Tibial artery (tissue), 4 donors: Measurements from ENCODE around the gene MAML2.

Experiments
- DNase-seq, 2 donors: peaks; one replicate each; pipeline ENCODE4 v3.0.0-alpha.2; 2019
- H3K27ac ChIP-seq, 2 donors: fragments of 200-600 bp; sonication (generic) in 1 of 2; 1 replicate in 1 of 2; 2 replicates in 1 of 2; pipeline ENCODE4 v1.5.1; 2018 to 2019; ENCODE audit warnings: mild to moderate bottlenecking in 1 of 2
- H3K27me3 ChIP-seq, 2 donors: fragments of 200-600 bp; sonication (generic) in 1 of 2; one replicate each; pipeline versions ENCODE4 v1.5.1 to v1.6.0; 2016 to 2019
- H3K36me3 ChIP-seq, 3 donors: fragments of 200-600 bp; sonication (generic) in 2 of 3; one replicate each; pipeline ENCODE4 v1.5.1; 2016 to 2019; ENCODE audit warnings: mild to moderate bottlenecking in 2 of 3
- H3K4me1 ChIP-seq, 4 donors: fragments of 200-600 bp; sonication (generic) in 2 of 4; 1 replicate in 3 of 4; 2 replicates in 1 of 4; pipeline ENCODE4 v1.5.1; 2016 to 2019
- H3K4me3 ChIP-seq, 2 donors: fragments of 200-600 bp; sonication (generic) in 1 of 2; 1 replicate in 1 of 2; 2 replicates in 1 of 2; pipeline ENCODE4 v1.5.1; 2018 to 2019; ENCODE audit warnings: mild to moderate bottlenecking in 2 of 2
- H3K9me3 ChIP-seq, 3 donors: fragments of 200-600 bp; sonication (generic) in 1 of 3; one replicate each; pipeline ENCODE4 v1.5.1; 2016 to 2019
- intact Hi-C: fragments of 100-400 bp; cut with DNase I; formaldehyde crosslinking; loops from one replicate; pipeline ENCODE4 v1.15.0; 2023; ENCODE audit warnings: low total_unique reads
- TF ChIP-seq, protein P1 (sequence below), 2 experiments: fragments of 200-600 bp in 1 of 2; fragments of 450-650 bp in 1 of 2; IDR thresholded peaks; one replicate each; pipeline ENCODE4 v1.5.1; 2017 to 2019; ENCODE audit warnings: antibody characterized with exemption in 2 of 2, mild to moderate bottlenecking in 1 of 2, moderate library complexity in 1 of 2

MAML2 gene

DNA sequence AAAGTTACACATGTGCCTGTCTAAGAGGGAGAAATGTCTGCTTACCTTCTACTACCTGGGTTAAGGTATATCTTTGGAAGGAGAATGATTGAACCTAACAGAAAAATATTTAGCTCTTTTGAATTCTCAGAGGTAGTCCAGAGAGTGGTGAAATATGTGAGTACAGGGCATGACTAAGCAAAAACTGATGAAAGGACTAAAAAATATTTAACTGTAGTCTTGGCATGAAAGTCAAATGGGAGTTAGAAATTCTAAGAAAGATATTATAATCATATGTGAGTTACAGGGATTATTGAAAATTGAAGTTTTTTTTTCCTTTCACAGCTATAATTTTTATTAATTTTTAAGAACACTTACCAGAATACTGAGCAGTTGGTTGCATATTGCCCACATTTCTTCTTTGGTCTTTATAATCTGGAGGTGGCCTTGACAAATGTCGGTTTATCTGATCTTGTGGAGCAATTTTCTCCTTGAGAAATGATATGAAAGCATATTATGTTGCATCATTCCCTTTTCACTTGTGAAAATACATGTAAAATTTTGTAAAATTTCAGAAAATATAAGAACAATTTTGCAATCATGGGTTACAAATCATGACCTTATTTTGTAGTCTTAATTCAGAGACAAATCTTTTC lies 357.7 kb downstream of the MAML2 start:
- intact Hi-C loops = no loop called here

DNA sequence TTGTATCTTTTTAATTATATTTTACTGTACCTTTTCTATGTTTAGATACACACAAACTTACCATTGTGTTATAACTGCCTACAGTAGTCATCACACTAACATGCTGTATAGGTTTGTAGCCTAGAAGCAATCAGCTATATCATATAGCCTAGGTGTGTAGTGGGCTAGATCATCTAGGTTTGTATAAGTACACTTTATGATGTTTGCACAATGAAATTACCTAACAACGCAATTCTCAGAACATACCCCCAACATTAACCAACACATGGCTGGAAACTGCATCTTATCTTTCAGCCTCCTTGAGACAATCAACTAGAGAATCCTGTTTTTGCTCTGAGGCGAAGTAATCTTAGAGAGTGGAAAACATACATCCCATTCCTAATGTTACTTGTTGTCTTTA lies 358.9 kb downstream of the MAML2 start:
- H3K4me1 ChIP-seq = no peaks in the 10 kb centered on the region
- no peaks in the 10 kb centered on the region for H3K27me3 ChIP-seq
- TF ChIP-seq, protein P1, sequence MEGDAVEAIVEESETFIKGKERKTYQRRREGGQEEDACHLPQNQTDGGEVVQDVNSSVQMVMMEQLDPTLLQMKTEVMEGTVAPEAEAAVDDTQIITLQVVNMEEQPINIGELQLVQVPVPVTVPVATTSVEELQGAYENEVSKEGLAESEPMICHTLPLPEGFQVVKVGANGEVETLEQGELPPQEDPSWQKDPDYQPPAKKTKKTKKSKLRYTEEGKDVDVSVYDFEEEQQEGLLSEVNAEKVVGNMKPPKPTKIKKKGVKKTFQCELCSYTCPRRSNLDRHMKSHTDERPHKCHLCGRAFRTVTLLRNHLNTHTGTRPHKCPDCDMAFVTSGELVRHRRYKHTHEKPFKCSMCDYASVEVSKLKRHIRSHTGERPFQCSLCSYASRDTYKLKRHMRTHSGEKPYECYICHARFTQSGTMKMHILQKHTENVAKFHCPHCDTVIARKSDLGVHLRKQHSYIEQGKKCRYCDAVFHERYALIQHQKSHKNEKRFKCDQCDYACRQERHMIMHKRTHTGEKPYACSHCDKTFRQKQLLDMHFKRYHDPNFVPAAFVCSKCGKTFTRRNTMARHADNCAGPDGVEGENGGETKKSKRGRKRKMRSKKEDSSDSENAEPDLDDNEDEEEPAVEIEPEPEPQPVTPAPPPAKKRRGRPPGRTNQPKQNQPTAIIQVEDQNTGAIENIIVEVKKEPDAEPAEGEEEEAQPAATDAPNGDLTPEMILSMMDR (IDR thresholded peaks at IDR 0.05) = no peak
- H3K36me3 ChIP-seq = peaks cover 20 to 61% (median 40%) of the 10 kb centered on the region in 3 donors
- no peak overlapping the region for H3K4me3 ChIP-seq
- intact Hi-C loops = no loop called here
- DNase-seq = no peak
- H3K9me3 ChIP-seq = no peaks in the 10 kb centered on the region
- no peak overlapping the region for H3K27ac ChIP-seq

More for the DNA sequence above, 357.7 kb downstream of the MAML2 start:
- H3K36me3 ChIP-seq = peaks cover 12 to 48% (median 37%) of the 10 kb centered on the region in 3 donors
- no peaks in the 10 kb centered on the region for H3K9me3 ChIP-seq
- TF ChIP-seq, protein P1 (IDR thresholded peaks at IDR 0.05) = no peak
- DNase-seq = no peak
- no peaks in the 10 kb centered on the region for H3K27me3 ChIP-seq
- no peak overlapping the region for H3K4me3 ChIP-seq
- H3K27ac ChIP-seq = no peak overlapping the region
- peaks cover 0 to 3% (median 1%) of the 10 kb centered on the region in 4 donors for H3K4me1 ChIP-seq

DNA sequence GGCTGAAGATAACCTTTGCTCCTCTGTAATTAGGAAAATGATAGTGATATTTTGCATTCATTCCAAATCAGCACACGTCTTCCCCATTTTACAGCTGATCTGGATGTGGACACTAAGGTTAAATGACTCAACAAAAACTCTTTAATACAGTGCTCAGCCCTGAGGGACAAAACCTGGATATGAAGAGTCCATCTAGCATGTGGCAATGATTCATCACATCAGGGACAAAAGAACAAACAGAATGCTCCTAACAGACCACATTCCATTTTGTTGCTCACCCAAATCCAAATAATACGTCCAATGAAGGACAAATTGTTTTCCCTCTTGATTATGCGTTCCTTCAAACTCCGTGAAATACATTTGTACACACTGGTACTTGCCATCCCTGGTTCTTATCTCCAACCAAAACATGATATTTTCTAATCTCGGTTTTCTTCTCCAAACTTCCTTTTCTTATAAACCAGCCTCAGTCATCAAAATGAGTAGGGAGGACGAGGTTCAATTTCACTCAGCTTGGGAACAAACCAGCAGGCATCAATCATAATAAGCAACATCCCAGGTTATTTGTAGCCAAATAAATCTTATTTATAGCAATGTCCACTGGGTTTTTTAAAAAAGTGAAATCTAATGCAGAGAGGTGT lies 365.3 kb downstream of the MAML2 start:
- Histone ChIP-seq H3K9me3 (no peaks in the 10 kb centered on the region), H3K27ac (no peak overlapping the region), H3K36me3 (peaks cover 22 to 44% (median 35%) of the 10 kb centered on the region in 3 donors), H3K4me1 (no peaks in the 10 kb centered on the region), H3K4me3 (no peak overlapping the region), H3K27me3 (no peaks in the 10 kb centered on the region)
- DNase-seq = no peak
- TF ChIP-seq, protein P1 (IDR thresholded peaks at IDR 0.05) = no peak
- intact Hi-C loops = no loop called here

DNA sequence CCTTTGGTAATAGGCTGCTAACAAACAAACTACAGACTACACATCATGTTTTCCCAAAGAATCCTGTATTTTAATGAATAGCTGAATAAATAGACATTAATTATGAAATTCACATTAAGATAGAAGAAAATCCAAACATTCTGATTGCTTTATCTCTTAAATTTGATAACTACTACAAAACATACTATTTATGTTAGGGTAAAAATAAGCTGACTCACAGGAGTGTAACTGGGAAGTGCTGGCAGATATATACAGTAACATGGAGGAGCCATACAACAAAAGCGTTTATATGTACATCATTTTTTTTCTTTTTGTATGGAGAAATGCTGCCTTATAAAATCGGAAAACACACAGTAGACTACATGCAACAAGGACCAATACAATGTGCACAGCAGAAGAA lies 366.4 kb downstream of the MAML2 start:
- intact Hi-C loops = no loop called here
- no peak for DNase-seq
- peaks cover 15 to 34% (median 27%) of the 10 kb centered on the region in 3 donors for H3K36me3 ChIP-seq
- no peaks in the 10 kb centered on the region for H3K27me3 ChIP-seq
- H3K9me3 ChIP-seq = no peaks in the 10 kb centered on the region
- no peak overlapping the region for H3K27ac ChIP-seq
- no peaks in the 10 kb centered on the region for H3K4me1 ChIP-seq
- H3K4me3 ChIP-seq = no peak overlapping the region
- TF ChIP-seq, protein P1 (IDR thresholded peaks at IDR 0.05) = no peak

DNA sequence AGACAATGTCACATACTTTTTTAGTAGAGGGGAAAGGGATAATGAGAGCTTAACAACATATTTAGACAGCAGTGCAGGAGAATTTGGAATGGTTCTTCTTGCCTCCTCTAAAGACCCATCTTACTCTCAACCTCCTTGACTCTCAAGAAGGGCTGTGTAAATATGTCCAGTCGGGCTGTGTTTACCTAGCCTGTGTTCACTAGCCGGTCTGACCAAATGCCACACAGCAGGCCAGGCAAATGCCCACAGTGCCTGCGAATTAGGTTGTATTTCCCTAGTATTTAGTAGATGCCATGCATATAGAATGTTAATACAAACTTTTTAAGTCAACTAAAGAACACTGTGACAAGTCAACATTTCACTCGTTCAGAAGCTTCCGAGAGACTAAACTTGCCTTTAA lies 367.7 kb downstream of the MAML2 start:
- intact Hi-C loops = no loop called here
- TF ChIP-seq, protein P1 (IDR thresholded peaks at IDR 0.05) = no peak
- Histone ChIP-seq H3K9me3 (no peaks in the 10 kb centered on the region), H3K27ac (no peak overlapping the region), H3K36me3 (peaks cover 11 to 22% (median 21%) of the 10 kb centered on the region in 3 donors), H3K27me3 (no peaks in the 10 kb centered on the region), H3K4me3 (no peak overlapping the region), H3K4me1 (no peaks in the 10 kb centered on the region)
- DNase-seq = no peak
